ENCODE data around the gene INTS1.
A peak's percentile ranks its signal among the peaks of the same experiment; 100 is the strongest.

Gene INTS1

GRCh38 chr7:1433128-1433920, 70.9 kb downstream of the INTS1 start:
- DNase-seq (ENCODE audit: low read depth, low spot score), result no peak

- peak; percentile 75 for DNase-seq (ENCODE audit: low read depth, low spot score)
Measured at GRCh38 chr7:1432411-1433082, 71.6 kb downstream of the INTS1 start.

- DNase-seq (ENCODE audit: low read depth, low spot score), result no peak
Measured at GRCh38 chr7:1431634-1432380, 72.4 kb downstream of the INTS1 start.

GRCh38 chr7:1431226-1431625, 73.0 kb downstream of the INTS1 start:
- no peak for DNase-seq (ENCODE audit: low read depth, low spot score)

GRCh38 chr7:1430056-1430845, 73.9 kb downstream of the INTS1 start:
- DNase-seq (ENCODE audit: low read depth, low spot score), result no peak

- no peak for DNase-seq (ENCODE audit: low read depth, low spot score)
Measured at GRCh38 chr7:1428941-1429501, 75.2 kb downstream of the INTS1 start.

GRCh38 chr7:1427064-1427657, 77.0 kb downstream of the INTS1 start:
- DNase-seq (ENCODE audit: low read depth, low spot score), result no peak

GRCh38 chr7:1426474-1426873, 77.7 kb downstream of the INTS1 start:
- DNase-seq (ENCODE audit: low read depth, low spot score), result no peak

- DNase-seq (ENCODE audit: low read depth, low spot score), result no peak
Measured at GRCh38 chr7:1425292-1426136, 78.7 kb downstream of the INTS1 start.

GRCh38 chr7:1424041-1424440, 80.1 kb downstream of the INTS1 start:
- no peak for DNase-seq (ENCODE audit: low read depth, low spot score)

- DNase-seq (ENCODE audit: low read depth, low spot score), result no peak
Measured at GRCh38 chr7:1423264-1423811, 80.9 kb downstream of the INTS1 start.

GRCh38 chr7:1422512-1423263, 81.5 kb downstream of the INTS1 start:
- no peak for DNase-seq (ENCODE audit: low read depth, low spot score)

GRCh38 chr7:1421946-1422345, 82.2 kb downstream of the INTS1 start:
- DNase-seq (ENCODE audit: low read depth, low spot score), result no peak

- no peak for DNase-seq (ENCODE audit: low read depth, low spot score)
Measured at GRCh38 chr7:1421020-1421790, 83.0 kb downstream of the INTS1 start.
